Testis (tissue), 2 donors: ENCODE measurements around the gene SATL1.

ENCODE experiments used
- CTCF ChIP-seq, 3 experiments: fragments of 450-650 bp in 2 of 3; fragments of 200-600 bp in 1 of 3; sonication (generic) in 1 of 3; IDR thresholded peaks; one replicate each; pipeline ENCODE4 v1.5.1; 2016 to 2019; ENCODE audit warnings: antibody characterized with exemption in 3 of 3, mild to moderate bottlenecking in 2 of 3, moderate library complexity in 1 of 3
- POLR2A ChIP-seq: fragments of 450-650 bp; IDR thresholded peaks from one replicate; pipeline ENCODE4 v1.6.1; 2017; ENCODE audit warnings: antibody characterized with exemption, mild to moderate bottlenecking, moderate library complexity

- no peak for TF ChIP-seq CTCF (IDR thresholded peaks at IDR 0.05)
- no peak for TF ChIP-seq POLR2A
These were observed 104.2 kb downstream of the SATL1 start for GRCh38 chrX:85139422-85139821.
